ENCODE data around the gene SLC25A42. TPM values are rescaled to one million over a fixed set of nuclear protein-coding genes. Genes with fewer than 3 reads are reported as not detected.

Gene SLC25A42
- total and polyA plus RNA-seq, 7 donors, result 4.6 to 40.2 (median 21.3) TPM

DNA sequence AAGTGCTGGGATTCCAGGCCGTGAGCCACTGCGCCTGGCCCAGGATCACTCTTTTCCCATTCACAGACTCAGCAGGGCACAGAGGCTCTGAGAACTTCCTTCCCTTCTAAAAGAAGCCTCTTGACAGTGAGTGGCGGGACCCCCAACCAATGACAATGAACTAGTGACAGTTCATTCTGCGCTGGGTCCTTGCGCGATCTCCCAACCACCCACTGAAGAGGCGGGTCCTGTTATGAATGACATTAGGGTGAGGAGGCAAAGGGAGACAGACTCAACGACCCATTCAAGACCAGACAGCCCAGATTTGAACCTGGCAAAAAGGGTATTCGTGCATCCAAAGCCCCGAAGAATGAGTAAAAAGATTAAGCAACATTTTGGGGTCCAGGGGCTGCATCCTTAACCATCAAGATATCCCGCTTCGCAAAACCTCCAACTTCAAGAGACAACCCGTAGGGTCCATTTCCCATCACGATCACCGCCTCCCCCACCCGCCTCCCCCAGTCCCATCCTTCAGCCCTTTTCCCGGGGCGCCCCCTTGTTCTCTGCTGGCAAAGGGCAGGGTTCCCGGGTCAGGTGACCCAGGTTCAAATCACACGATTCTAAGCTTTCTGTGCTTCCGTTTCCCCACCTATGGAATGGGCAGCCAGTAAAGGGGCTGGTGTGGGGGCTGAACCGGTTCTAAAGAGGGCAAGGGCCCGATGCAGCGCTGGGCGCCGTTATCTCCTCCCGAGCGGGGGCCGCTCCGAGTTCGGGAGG, 31.2 kb upstream of the SLC25A42 start:
- DNase-seq (peak; percentile 91 to 94), ATAC-seq (peak; percentile 80 to 84 (median 82))
- peaks cover 25% of the 10 kb centered on the region for H3K4me1 ChIP-seq
- TF ChIP-seq, protein P1, sequence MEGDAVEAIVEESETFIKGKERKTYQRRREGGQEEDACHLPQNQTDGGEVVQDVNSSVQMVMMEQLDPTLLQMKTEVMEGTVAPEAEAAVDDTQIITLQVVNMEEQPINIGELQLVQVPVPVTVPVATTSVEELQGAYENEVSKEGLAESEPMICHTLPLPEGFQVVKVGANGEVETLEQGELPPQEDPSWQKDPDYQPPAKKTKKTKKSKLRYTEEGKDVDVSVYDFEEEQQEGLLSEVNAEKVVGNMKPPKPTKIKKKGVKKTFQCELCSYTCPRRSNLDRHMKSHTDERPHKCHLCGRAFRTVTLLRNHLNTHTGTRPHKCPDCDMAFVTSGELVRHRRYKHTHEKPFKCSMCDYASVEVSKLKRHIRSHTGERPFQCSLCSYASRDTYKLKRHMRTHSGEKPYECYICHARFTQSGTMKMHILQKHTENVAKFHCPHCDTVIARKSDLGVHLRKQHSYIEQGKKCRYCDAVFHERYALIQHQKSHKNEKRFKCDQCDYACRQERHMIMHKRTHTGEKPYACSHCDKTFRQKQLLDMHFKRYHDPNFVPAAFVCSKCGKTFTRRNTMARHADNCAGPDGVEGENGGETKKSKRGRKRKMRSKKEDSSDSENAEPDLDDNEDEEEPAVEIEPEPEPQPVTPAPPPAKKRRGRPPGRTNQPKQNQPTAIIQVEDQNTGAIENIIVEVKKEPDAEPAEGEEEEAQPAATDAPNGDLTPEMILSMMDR (IDR thresholded peaks at IDR 0.05), result no peak
- H3K27me3 ChIP-seq (ENCODE audit: insufficient read depth in 3 of 3, low read length in 2 of 3), result no peaks in the 10 kb centered on the region
- WGBS, 3 donors, result 1 to 2% (median 1%) methylated on average over 31 of the region's 31 CpGs
- intact Hi-C loops (cut with DNase I), result no loop called here
- peak overlapping the region; percentile 99 for H3K27ac ChIP-seq
- peak overlapping the region; percentile 89 for H3K4me3 ChIP-seq
- H3K9me3 ChIP-seq, result no peaks in the 10 kb centered on the region
- peaks cover 6 to 41% of the 10 kb centered on the region in 2 donors for H3K36me3 ChIP-seq (ENCODE audit: insufficient read depth in 1 of 2, low read depth in 1 of 2)

DNA sequence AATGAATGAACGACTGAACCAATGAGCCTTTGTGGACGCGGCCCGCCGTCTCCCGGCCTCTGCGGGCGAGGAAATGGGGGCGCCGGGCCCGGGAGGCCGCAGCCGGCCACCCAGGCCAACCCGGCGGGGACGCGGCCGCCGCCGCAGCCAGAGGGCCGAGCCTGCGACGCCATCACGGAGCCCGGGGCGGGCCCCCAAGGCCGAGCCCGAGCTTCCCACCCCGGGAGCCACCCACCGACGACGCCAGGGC, 30.7 kb upstream of the SLC25A42 start:
- ATAC-seq, result peak in 2 of 4 donors; percentile 29 to 30
- H3K4me1 ChIP-seq, result peaks cover 25% of the 10 kb centered on the region
- DNase-seq, result no peak
- TF ChIP-seq, protein P1 (IDR thresholded peaks at IDR 0.05), result no peak
- H3K27ac ChIP-seq, result peak overlapping the region; percentile 99
- intact Hi-C loops (cut with DNase I), result no loop called here
- no peaks in the 10 kb centered on the region for H3K27me3 ChIP-seq (ENCODE audit: insufficient read depth in 3 of 3, low read length in 2 of 3)
- H3K4me3 ChIP-seq, result peak overlapping the region; percentile 89
- H3K36me3 ChIP-seq (ENCODE audit: insufficient read depth in 1 of 2, low read depth in 1 of 2), result peaks cover 3 to 38% of the 10 kb centered on the region in 2 donors
- H3K9me3 ChIP-seq, result no peaks in the 10 kb centered on the region
- WGBS, 3 donors, result 0% methylated on average over 14 to 32 of the region's 32 CpGs

- 0 to 1% (median 0%) methylated on average over 69 to 94 of the region's 94 CpGs for WGBS, 3 donors
- peaks cover 25% of the 10 kb centered on the region for H3K4me1 ChIP-seq
- peak within 1 kb of the TSS; percentile 99 for H3K27ac ChIP-seq
- no peaks in the 10 kb centered on the region for H3K9me3 ChIP-seq
- ATAC-seq (peak; percentile 86 to 90 (median 88)), DNase-seq (peak; percentile 87 to 93)
- TF ChIP-seq, protein P1 (IDR thresholded peaks at IDR 0.05), result peak; percentile 10
- intact Hi-C loops (cut with DNase I), result no loop called here
- H3K36me3 ChIP-seq (ENCODE audit: insufficient read depth in 1 of 2, low read depth in 1 of 2), result peaks cover 0 to 33% of the 10 kb centered on the region in 2 donors
- H3K27me3 ChIP-seq (ENCODE audit: insufficient read depth in 3 of 3, low read length in 2 of 3), result no peaks in the 10 kb centered on the region
- H3K4me3 ChIP-seq, result peak within 1 kb of the TSS; percentile 89
Observed at GRCh38 chr19:19033426-19034203, 30.2 kb upstream of the SLC25A42 start, which contains the start of the genes ARMC6 and SUGP2. ARMC6 (plus strand) TSS chr19:19033603; CDS start chr19:19034210, 607 bp downstream. SUGP2 (minus strand) TSS chr19:19033517; CDS start chr19:19031071, 2,446 bp downstream.

DNA sequence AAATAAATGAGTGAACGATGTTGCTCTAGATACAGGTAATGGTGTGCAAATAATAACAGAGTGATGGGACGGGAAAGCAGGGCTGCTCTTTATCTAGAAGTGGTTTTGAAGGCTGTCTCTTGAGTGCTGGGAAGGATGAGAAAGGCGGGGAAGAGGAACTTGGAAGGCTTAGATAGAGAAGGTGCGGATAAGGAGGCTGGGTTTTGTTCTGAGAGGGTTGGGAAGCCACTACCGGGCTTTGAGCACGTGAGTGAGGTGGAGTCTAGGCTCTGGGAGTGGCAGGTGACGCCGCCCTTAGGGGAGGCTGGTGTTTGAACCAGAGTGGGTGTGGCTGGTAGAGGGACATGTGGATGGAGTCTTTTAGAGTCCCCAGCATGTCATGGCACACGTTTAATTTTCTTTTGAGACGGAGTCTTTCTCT, 29.6 kb upstream of the SLC25A42 start:
- H3K9me3 ChIP-seq, result no peaks in the 10 kb centered on the region
- H3K36me3 ChIP-seq (ENCODE audit: insufficient read depth in 1 of 2, low read depth in 1 of 2), result peaks cover 0 to 29% of the 10 kb centered on the region in 2 donors
- peaks cover 25% of the 10 kb centered on the region for H3K4me1 ChIP-seq
- no peaks in the 10 kb centered on the region for H3K27me3 ChIP-seq (ENCODE audit: insufficient read depth in 3 of 3, low read length in 2 of 3)
- DNase-seq (peak in 1 of 2 donors; percentile 33), ATAC-seq (peak; percentile 47 to 57 (median 53))
- TF ChIP-seq, protein P1 (IDR thresholded peaks at IDR 0.05), result no peak
- H3K27ac ChIP-seq, result peak overlapping the region; percentile 99
- WGBS, 3 donors, result 8 to 9% (median 8%) methylated on average over 10 of the region's 10 CpGs
- intact Hi-C loops (cut with DNase I), result no loop called here
- peak overlapping the region; percentile 89 for H3K4me3 ChIP-seq

All from psoas muscle (tissue), 8 donors.